Caco-2 (cell line): ENCODE results near the gene SNX15. TPM values are rescaled to one million over a fixed set of nuclear protein-coding genes. Genes with fewer than 3 reads are reported as not detected.

Experiments used
- BruUV-seq: library from RNA; stranded (reverse); fragments of 400-500 nt; replicated peaks from 2 replicates; lab custom pipeline; 2021; lab: Mats Ljungman, UMichigan
- CTCF ChIA-PET: fragments of 300-600 bp; sonication (Branson Sonifier 250); formaldehyde crosslinking; loops from one replicate; lab custom pipeline; 2022; ENCODE audit warnings: antibody characterized with exemption; lab: Charles Lee
- POLR2A ChIA-PET: fragments of 300-600 bp; sonication (Branson Sonifier 250); formaldehyde crosslinking; loops from one replicate; lab custom pipeline; 2022; ENCODE audit warnings: antibody characterized with exemption; lab: Charles Lee
- DNase-seq, 2 experiments: peaks; one replicate each; pipeline versions ENCODE4 v3.0.0 to v3.0.0-alpha.2; 2020 to 2022
- H3K27me3 ChIP-seq: replicated peaks from 2 replicates; pipeline ENCODE4 v1.6.0; 2011; ENCODE audit warnings: low read length; ENCODE audit not compliant: control insufficient read depth, insufficient read depth
- H3K36me3 ChIP-seq: 2 replicates; pipeline ENCODE4 v1.5.1; 2011; ENCODE audit warnings: low read length; ENCODE audit not compliant: control insufficient read depth, insufficient read depth
- H3K4me1 ChIP-seq: fragments of 250-450 bp; sonication (Bioruptor Pico); 2 replicates; pipeline ENCODE4 v1.5.1; 2020; ENCODE audit warnings: mild to moderate bottlenecking
- H3K4me3 ChIP-seq: 2 replicates; pipeline ENCODE4 v1.5.1; 2011; ENCODE audit warnings: low read depth, mild to moderate bottlenecking, control low read depth, low read length
- H3K9me3 ChIP-seq: fragments of 250-450 bp; sonication (Bioruptor Pico); 2 replicates; pipeline ENCODE4 v1.5.1; 2020; ENCODE audit warnings: mild to moderate bottlenecking, moderate library complexity
- H3K27ac Mint-ChIP-seq: one replicate; pipeline ENCODE4 v1.8.0; 2022; ENCODE audit warnings: mixed read lengths; ENCODE audit not compliant: unreplicated experiment
- H3K27me3 Mint-ChIP-seq: one replicate; pipeline ENCODE4 v1.8.0; 2022; ENCODE audit warnings: mixed read lengths; ENCODE audit not compliant: insufficient read depth, unreplicated experiment
- H3K36me3 Mint-ChIP-seq: one replicate; pipeline ENCODE4 v1.8.0; 2022; ENCODE audit warnings: mild to moderate bottlenecking, mixed read lengths; ENCODE audit not compliant: insufficient read depth, unreplicated experiment
- H3K4me1 Mint-ChIP-seq: one replicate; pipeline ENCODE4 v1.8.0; 2022; ENCODE audit warnings: low read depth, mixed read lengths; ENCODE audit not compliant: unreplicated experiment
- H3K4me3 Mint-ChIP-seq: one replicate; pipeline ENCODE4 v1.8.0; 2022; ENCODE audit warnings: mild to moderate bottlenecking, moderate library complexity, mixed read lengths; ENCODE audit not compliant: unreplicated experiment
- H3K9me3 Mint-ChIP-seq: one replicate; pipeline ENCODE4 v1.8.0; 2022; ENCODE audit warnings: mixed read lengths; ENCODE audit not compliant: unreplicated experiment
- CTCF ChIP-seq, 2 experiments: fragments of 200-600 bp in 1 of 2; IDR thresholded peaks; 1 replicate in 1 of 2; 2 replicates in 1 of 2; pipeline versions ENCODE4 v1.5.1 to v1.8.0; 2011 to 2022; ENCODE audit warnings: antibody characterized with exemption in 1 of 2, control low read depth in 1 of 2, inconsistent platforms in 1 of 2, low read depth in 1 of 2, low read length in 1 of 2, mild to moderate bottlenecking in 1 of 2, moderate library complexity in 1 of 2; ENCODE audit not compliant: insufficient read depth in 1 of 2, severe bottlenecking in 1 of 2, unreplicated experiment in 1 of 2
- intact Hi-C: fragments of 100-400 bp; cut with micrococcal nuclease; formaldehyde crosslinking; loops from one replicate; pipeline ENCODE4 v1.10.0; 2022; ENCODE audit not compliant: unreplicated experiment
- microRNA-seq: library from miRNA; unstranded; fragments of <30 nt; microRNA quantifications from one replicate; pipeline ENCODE4 v1.2.0, GENCODE V29; 2022
- total RNA-seq: library from RNA; stranded (reverse); gene quantifications from 2 replicates; pipeline ENCODE4 v1.2.3, GENCODE V29; 2022

SNX15 gene
- total RNA-seq, 1 experiment from 2014 or later: 35.8 TPM

DNA sequence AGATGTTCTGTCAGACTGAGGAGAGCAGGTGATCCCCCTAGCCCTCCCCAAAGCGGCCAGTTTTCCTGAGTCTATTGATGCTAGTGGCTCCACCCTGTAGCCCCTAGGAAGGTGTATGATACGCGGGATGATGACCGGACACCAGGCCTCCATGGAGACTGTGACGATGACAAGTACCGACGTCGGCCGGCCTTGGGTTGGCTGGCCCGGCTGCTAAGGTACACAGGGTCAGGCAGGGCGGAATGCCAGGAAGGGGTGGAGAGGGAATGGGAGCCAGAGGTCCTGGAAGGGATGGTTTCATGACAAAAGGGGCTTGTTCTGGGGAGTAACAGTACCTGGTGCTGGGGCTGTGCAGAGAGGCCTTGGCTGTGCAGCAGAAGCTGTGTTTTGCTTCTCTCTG, 60.0 kb downstream of the SNX15 start:
- BruUV-seq: no TSS peak
- ChIA-PET POLR2A (no interaction called here), CTCF (no interaction called here)
- H3K4me1 ChIP-seq: peaks cover 16% of the 10 kb centered on the region; the same call in 1 of the 2 replicates
- peaks cover 12% of the 10 kb centered on the region for H3K4me1 Mint-ChIP-seq
- no peak for DNase-seq
- intact Hi-C loops: no loop called here
- peaks cover 2% of the 10 kb centered on the region; the same call in 1 of the 2 replicates for H3K36me3 ChIP-seq
- H3K36me3 Mint-ChIP-seq: peaks cover 39% of the 10 kb centered on the region
- H3K4me3 ChIP-seq: no peak overlapping the region
- H3K27ac Mint-ChIP-seq: no peak overlapping the region
- H3K9me3 Mint-ChIP-seq: no peaks in the 10 kb centered on the region
- no peaks in the 10 kb centered on the region for H3K9me3 ChIP-seq
- no peaks in the 10 kb centered on the region for H3K27me3 Mint-ChIP-seq
- TF ChIP-seq CTCF (IDR thresholded peaks at IDR 0.05; ENCODE audit: insufficient read depth in 1 of 2, low read depth in 1 of 2, low read length in 1 of 2, severe bottlenecking in 1 of 2, unreplicated experiment in 1 of 2): no peak
- H3K27me3 ChIP-seq: no peaks in the 10 kb centered on the region
- H3K4me3 Mint-ChIP-seq: no peak overlapping the region

- H3K9me3 Mint-ChIP-seq: no peaks in the 10 kb centered on the region
- Histone ChIP-seq H3K4me3 (no peak overlapping the region), H3K36me3 (peaks cover 2% of the 10 kb centered on the region; the same call in 1 of the 2 replicates), H3K9me3 (no peaks in the 10 kb centered on the region), H3K27me3 (no peaks in the 10 kb centered on the region), H3K4me1 (peaks cover 12% of the 10 kb centered on the region; the same call in 1 of the 2 replicates)
- POLR2A ChIA-PET: no interaction called here
- H3K27me3 Mint-ChIP-seq: no peaks in the 10 kb centered on the region
- no TSS peak for BruUV-seq
- intact Hi-C loops: no loop called here
- no peak overlapping the region for H3K4me3 Mint-ChIP-seq
- TF ChIP-seq CTCF (IDR thresholded peaks at IDR 0.05; ENCODE audit: insufficient read depth in 1 of 2, low read depth in 1 of 2, low read length in 1 of 2, severe bottlenecking in 1 of 2, unreplicated experiment in 1 of 2): no peak
- peaks cover 9% of the 10 kb centered on the region for H3K4me1 Mint-ChIP-seq
- DNase-seq: no peak
- no peak overlapping the region for H3K27ac Mint-ChIP-seq
- CTCF ChIA-PET: no interaction called here
- H3K36me3 Mint-ChIP-seq: peaks cover 34% of the 10 kb centered on the region
Observed at GRCh38 chr11:65087827-65088226, 60.6 kb downstream of the SNX15 start.

DNA sequence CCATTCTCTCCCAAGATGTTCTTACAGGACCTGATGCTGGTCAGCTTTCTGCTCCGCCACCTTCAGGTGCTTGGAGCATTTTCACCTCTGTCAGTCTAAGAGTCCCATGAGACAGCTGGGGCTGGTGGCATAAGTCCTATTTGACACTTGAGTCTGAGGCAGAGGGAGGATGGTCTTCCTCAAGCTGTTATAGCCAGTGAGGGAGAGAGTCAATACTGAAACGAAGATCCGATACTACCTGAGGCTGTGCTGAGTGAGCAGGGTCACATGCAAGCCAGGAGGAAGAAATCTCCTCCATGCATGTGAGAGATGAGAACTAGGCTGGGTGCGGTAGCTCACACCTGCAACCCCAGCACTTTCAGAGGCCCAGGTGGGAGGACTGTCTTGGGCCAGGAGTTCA, 62.4 kb downstream of the SNX15 start:
- ChIA-PET CTCF (interaction anchor here (0.5 kb wide), 1 partner anchor 25 kb away, joined by 5 read pairs; no protein-coding TSS in a partner anchor), POLR2A (no interaction called here)
- TF ChIP-seq CTCF (IDR thresholded peaks at IDR 0.05; ENCODE audit: insufficient read depth in 1 of 2, low read depth in 1 of 2, low read length in 1 of 2, severe bottlenecking in 1 of 2, unreplicated experiment in 1 of 2): no peak
- H3K4me3 Mint-ChIP-seq: no peak overlapping the region
- intact Hi-C loops: no loop called here
- H3K27ac Mint-ChIP-seq: no peak overlapping the region
- H3K36me3 Mint-ChIP-seq: peaks cover 16% of the 10 kb centered on the region
- DNase-seq: no peak
- no peaks in the 10 kb centered on the region for H3K27me3 Mint-ChIP-seq
- BruUV-seq: no TSS peak
- H3K27me3 ChIP-seq: no peaks in the 10 kb centered on the region
- H3K9me3 Mint-ChIP-seq: no peaks in the 10 kb centered on the region
- peaks cover 10% of the 10 kb centered on the region; the same call in 1 of the 2 replicates for H3K4me1 ChIP-seq
- H3K36me3 ChIP-seq: peaks cover 2% of the 10 kb centered on the region; the same call in 1 of the 2 replicates
- no peak overlapping the region for H3K4me3 ChIP-seq
- peaks cover 7% of the 10 kb centered on the region for H3K4me1 Mint-ChIP-seq
- no peaks in the 10 kb centered on the region for H3K9me3 ChIP-seq

Small RNAs within 50 kb of the gene (microRNA-seq; reads per million reads assigned to microRNA genes)
- gene MIR6879: not detected

Other genes starting within 250 kb of the SNX15 start
- gene SF1, start 248.9 kb upstream of the SNX15 start, total RNA-seq: 359 and 386 TPM in 2 replicates
- 16.8 and 21.4 TPM in 2 replicates for gene MAP4K2, start 224.2 kb upstream of the SNX15 start, total RNA-seq
- 32.7 and 36.8 TPM in 2 replicates for gene MEN1, start 216.9 kb upstream of the SNX15 start, total RNA-seq
- 29.1 and 36.0 TPM in 2 replicates for gene CDC42BPG, start 182.8 kb upstream of the SNX15 start, total RNA-seq
- 123 and 129 TPM in 2 replicates for gene EHD1, start 148.8 kb upstream of the SNX15 start, total RNA-seq
- gene ATG2A, start 110.2 kb upstream of the SNX15 start, total RNA-seq: 27.9 and 31.1 TPM in 2 replicates
- gene PPP2R5B, start 102.8 kb upstream of the SNX15 start, total RNA-seq: 7.4 and 7.7 TPM in 2 replicates
- not detected in 2 replicates for gene GPHA2, start 91.5 kb upstream of the SNX15 start, total RNA-seq
- gene MAJIN, start 55.3 kb upstream of the SNX15 start, total RNA-seq: not detected in 2 replicates
- gene BATF2, start 30.5 kb upstream of the SNX15 start, total RNA-seq: 0.79 and 1.4 TPM in 2 replicates
- 91.7 and 103 TPM in 2 replicates for gene ARL2, start 13.3 kb upstream of the SNX15 start, total RNA-seq
- 21.2 and 21.6 TPM in 2 replicates for gene SAC3D1, start 13.8 kb downstream of the SNX15 start, total RNA-seq
- gene NAALADL1, start 31.1 kb downstream of the SNX15 start, total RNA-seq: 0.16 and 0.23 TPM in 2 replicates
- 67.0 and 71.1 TPM in 2 replicates for gene CDCA5, start 56.6 kb downstream of the SNX15 start, total RNA-seq
- gene ZFPL1, start 56.8 kb downstream of the SNX15 start, total RNA-seq: 44.5 and 46.0 TPM in 2 replicates
- 147 and 158 TPM in 2 replicates for gene VPS51, start 68.8 kb downstream of the SNX15 start, total RNA-seq
- 62.9 and 73.8 TPM in 2 replicates for gene TM7SF2, start 84.4 kb downstream of the SNX15 start, total RNA-seq
- 12.2 and 14.7 TPM in 2 replicates for gene ZNHIT2, start 90.3 kb downstream of the SNX15 start, total RNA-seq
- 918 and 972 TPM in 2 replicates for gene FAU, start 94.7 kb downstream of the SNX15 start, total RNA-seq
- gene MRPL49, start 94.9 kb downstream of the SNX15 start, total RNA-seq: 89.2 and 95.1 TPM in 2 replicates
- 50.9 and 56.5 TPM in 2 replicates for gene SYVN1, start 107.1 kb downstream of the SNX15 start, total RNA-seq
- gene SPDYC, start 142.8 kb downstream of the SNX15 start, total RNA-seq: not detected in 2 replicates
- gene CAPN1, start 154.5 kb downstream of the SNX15 start, total RNA-seq: 238 and 244 TPM in 2 replicates
- gene POLA2, start 234.5 kb downstream of the SNX15 start, total RNA-seq: 23.2 and 25.3 TPM in 2 replicates